K562 (cell line): Measurements from ENCODE around the gene LPAR5. TPM values are rescaled to one million over a fixed set of nuclear protein-coding genes. Genes with fewer than 3 reads are reported as not detected.

ENCODE experiments used
- BDP1 ChIP-seq: IDR thresholded peaks from 3 replicates; pipeline ENCODE4 v1.6.1; 2011; ENCODE audit not compliant: insufficient read length, insufficient read depth
- DNMT1 ChIP-seq: fragments of 450-650 bp; IDR thresholded peaks from 2 replicates; pipeline ENCODE4 v1.6.1; 2016; ENCODE audit warnings: antibody characterized with exemption, mild to moderate bottlenecking
- FIP1L1 ChIP-seq: fragments of 200-400 bp; formaldehyde crosslinking; IDR thresholded peaks from 2 replicates; pipeline ENCODE4 v1.6.1; 2018; ENCODE audit warnings: mild to moderate bottlenecking, low read depth, low read length; ENCODE audit not compliant: poor library complexity, severe bottlenecking
- ILK ChIP-seq: fragments of 450-650 bp; IDR thresholded peaks from 2 replicates; pipeline ENCODE4 v1.6.1; 2016; ENCODE audit warnings: missing genetic modification characterization, low read depth, mild to moderate bottlenecking, missing compliant biosample characterization, moderate library complexity, borderline replicate concordance
- MAFG ChIP-seq: fragments of 450-650 bp; conservative IDR thresholded peaks from 2 replicates; pipeline ENCODE4 v1.6.1; 2016; ENCODE audit warnings: missing genetic modification characterization, missing compliant biosample characterization
- MYNN ChIP-seq, 2 experiments: sonication (generic); formaldehyde crosslinking in 1 of 2; IDR thresholded peaks; 2 replicates each; pipeline versions ENCODE4 v1.5.0 to v1.6.1; 2016 to 2020; ENCODE audit warnings: antibody characterized with exemption in 1 of 2, missing genetic modification reagents in 1 of 2
- NFE2 ChIP-seq: IDR thresholded peaks from 2 replicates; pipeline ENCODE4 v1.6.1; 2014; ENCODE audit warnings: antibody characterized with exemption, low read depth
- POLR2AphosphoS5 ChIP-seq: IDR thresholded peaks from 2 replicates; pipeline ENCODE4 v1.6.1; 2011; ENCODE audit warnings: mild to moderate bottlenecking, low read depth, low read length, moderate library complexity; ENCODE audit not compliant: control insufficient read depth, insufficient read depth
- RBBP5 ChIP-seq: fragments of 200-600 bp; sonication (generic); IDR thresholded peaks from 2 replicates; pipeline ENCODE4 v1.6.1; 2012; ENCODE audit warnings: borderline replicate concordance, mild to moderate bottlenecking, low read length, control low read depth, inconsistent platforms; ENCODE audit not compliant: insufficient read depth, poor library complexity, severe bottlenecking
- TEAD4 ChIP-seq, 2 experiments: sonication (generic) in 1 of 2; formaldehyde crosslinking in 1 of 2; IDR thresholded peaks; 2 replicates each; pipeline versions ENCODE4 v1.6.1 to v1.8.0; 2012 to 2022; ENCODE audit warnings: borderline replicate concordance in 1 of 2, inconsistent platforms in 1 of 2, low read length in 1 of 2, mild to moderate bottlenecking in 1 of 2, missing genetic modification reagents in 1 of 2
- ZBED1 ChIP-seq: IDR thresholded peaks from 2 replicates; pipeline ENCODE4 v1.6.1; 2014
- ZNF174 ChIP-seq: fragments of 250-450 bp; sonication (Bioruptor Pico); IDR thresholded peaks from 2 replicates; pipeline ENCODE4 v1.4.0; 2020; ENCODE audit warnings: mild to moderate bottlenecking
- polyA plus RNA-seq, 8 experiments: library from polyadenylated mRNA; depleted of rRNA in 4 of 8; stranded (reverse) in 5 of 8; unstranded in 3 of 8; fragments of >200 nt; fragmentation: Nextera tagmentation in 2 of 8; fragmentation: Illumina TruSeq in 1 of 8; extraction: Ambion mirVana in 2 of 8; extraction: Trizol in 1 of 8; gene quantifications; 2 replicates each; pipeline versions ENCODE4 v1.2.1 to v1.2.3, GENCODE V29; 2011 to 2014; ENCODE audit warnings: inconsistent platforms in 1 of 8, missing spikeins in 1 of 8
- total RNA-seq, 7 experiments: library from RNA; depleted of rRNA in 6 of 7; stranded (reverse); fragments of >200 nt in 6 of 7; fragmentation: Illumina TruSeq in 2 of 7; extraction: Trizol in 2 of 7; gene quantifications; 2 replicates each; pipeline versions ENCODE4 v1.2.1 to v1.2.3, GENCODE V29; 2011 to 2021; ENCODE audit warnings: low replicate concordance in 1 of 7
- TF ChIP-seq, protein P1 (sequence below): sonication (generic); formaldehyde crosslinking; IDR thresholded peaks from 2 replicates; pipeline ENCODE4 v1.8.0; 2022; ENCODE audit warnings: mild to moderate bottlenecking, missing genetic modification reagents
- TF ChIP-seq, protein P2 (sequence below): IDR thresholded peaks from 2 replicates; pipeline ENCODE4 v1.6.1; 2014; ENCODE audit warnings: antibody characterized with exemption
- TF ChIP-seq, protein P3 (sequence below): fragments of 250-450 bp; sonication (Bioruptor Pico); IDR thresholded peaks from 2 replicates; pipeline ENCODE4 v1.5.0; 2021

The LPAR5 gene
- total and polyA plus RNA-seq, 9 of the 15 experiments (the other 6 are each of a cell fraction or from before 2014, with no cell fraction given), result 1.3 to 11.7 (median 3.6) TPM

DNA sequence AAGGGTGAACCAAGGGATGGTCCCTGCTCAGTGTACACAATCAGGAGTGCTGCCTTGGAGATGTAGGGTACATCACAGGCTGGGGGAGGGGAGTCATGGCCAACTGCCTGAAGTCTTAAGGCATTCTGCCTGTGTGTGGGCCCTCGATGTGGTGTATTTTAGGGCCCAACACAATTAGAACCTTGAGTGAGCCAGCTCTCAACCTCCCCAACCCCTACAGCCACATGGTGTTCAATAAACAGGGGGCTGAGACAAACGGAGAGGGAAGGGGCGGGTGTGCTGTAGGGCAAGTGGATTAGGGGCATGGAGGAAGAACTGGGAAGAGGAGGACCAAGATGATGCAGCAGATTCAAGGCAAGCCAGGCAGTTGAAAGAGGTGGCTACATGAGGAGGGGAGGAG is 20.0 kb downstream of the LPAR5 start (continued):
- TF ChIP-seq TEAD4 (IDR thresholded peaks at IDR 0.05; ENCODE audit: low read length) (no peak), TEAD4 (CRISPR knock-in tag; IDR thresholded peaks at IDR 0.05; ENCODE audit: borderline replicate concordance) (no peak), POLR2AphosphoS5 (no peak), MYNN (IDR thresholded peaks at IDR 0.05) (no peak), MYNN (CRISPR knock-in tag; IDR thresholded peaks at IDR 0.05) (no peak), ZNF174 (CRISPR knock-in tag) (no peak), RBBP5 (no peak), DNMT1 (no peak), FIP1L1 (no peak), ZBED1 (no peak), MAFG (tag) (0 out of 2 replicates have a peak, but pooled peaks have one; percentile 15), BDP1 (no peak), NFE2 (peak; percentile 76), ILK (tag) (no peak)
- TF ChIP-seq, protein P1, sequence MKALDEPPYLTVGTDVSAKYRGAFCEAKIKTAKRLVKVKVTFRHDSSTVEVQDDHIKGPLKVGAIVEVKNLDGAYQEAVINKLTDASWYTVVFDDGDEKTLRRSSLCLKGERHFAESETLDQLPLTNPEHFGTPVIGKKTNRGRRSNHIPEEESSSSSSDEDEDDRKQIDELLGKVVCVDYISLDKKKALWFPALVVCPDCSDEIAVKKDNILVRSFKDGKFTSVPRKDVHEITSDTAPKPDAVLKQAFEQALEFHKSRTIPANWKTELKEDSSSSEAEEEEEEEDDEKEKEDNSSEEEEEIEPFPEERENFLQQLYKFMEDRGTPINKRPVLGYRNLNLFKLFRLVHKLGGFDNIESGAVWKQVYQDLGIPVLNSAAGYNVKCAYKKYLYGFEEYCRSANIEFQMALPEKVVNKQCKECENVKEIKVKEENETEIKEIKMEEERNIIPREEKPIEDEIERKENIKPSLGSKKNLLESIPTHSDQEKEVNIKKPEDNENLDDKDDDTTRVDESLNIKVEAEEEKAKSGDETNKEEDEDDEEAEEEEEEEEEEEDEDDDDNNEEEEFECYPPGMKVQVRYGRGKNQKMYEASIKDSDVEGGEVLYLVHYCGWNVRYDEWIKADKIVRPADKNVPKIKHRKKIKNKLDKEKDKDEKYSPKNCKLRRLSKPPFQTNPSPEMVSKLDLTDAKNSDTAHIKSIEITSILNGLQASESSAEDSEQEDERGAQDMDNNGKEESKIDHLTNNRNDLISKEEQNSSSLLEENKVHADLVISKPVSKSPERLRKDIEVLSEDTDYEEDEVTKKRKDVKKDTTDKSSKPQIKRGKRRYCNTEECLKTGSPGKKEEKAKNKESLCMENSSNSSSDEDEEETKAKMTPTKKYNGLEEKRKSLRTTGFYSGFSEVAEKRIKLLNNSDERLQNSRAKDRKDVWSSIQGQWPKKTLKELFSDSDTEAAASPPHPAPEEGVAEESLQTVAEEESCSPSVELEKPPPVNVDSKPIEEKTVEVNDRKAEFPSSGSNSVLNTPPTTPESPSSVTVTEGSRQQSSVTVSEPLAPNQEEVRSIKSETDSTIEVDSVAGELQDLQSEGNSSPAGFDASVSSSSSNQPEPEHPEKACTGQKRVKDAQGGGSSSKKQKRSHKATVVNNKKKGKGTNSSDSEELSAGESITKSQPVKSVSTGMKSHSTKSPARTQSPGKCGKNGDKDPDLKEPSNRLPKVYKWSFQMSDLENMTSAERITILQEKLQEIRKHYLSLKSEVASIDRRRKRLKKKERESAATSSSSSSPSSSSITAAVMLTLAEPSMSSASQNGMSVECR (CRISPR knock-in tag), result no peak
- TF ChIP-seq, protein P2, sequence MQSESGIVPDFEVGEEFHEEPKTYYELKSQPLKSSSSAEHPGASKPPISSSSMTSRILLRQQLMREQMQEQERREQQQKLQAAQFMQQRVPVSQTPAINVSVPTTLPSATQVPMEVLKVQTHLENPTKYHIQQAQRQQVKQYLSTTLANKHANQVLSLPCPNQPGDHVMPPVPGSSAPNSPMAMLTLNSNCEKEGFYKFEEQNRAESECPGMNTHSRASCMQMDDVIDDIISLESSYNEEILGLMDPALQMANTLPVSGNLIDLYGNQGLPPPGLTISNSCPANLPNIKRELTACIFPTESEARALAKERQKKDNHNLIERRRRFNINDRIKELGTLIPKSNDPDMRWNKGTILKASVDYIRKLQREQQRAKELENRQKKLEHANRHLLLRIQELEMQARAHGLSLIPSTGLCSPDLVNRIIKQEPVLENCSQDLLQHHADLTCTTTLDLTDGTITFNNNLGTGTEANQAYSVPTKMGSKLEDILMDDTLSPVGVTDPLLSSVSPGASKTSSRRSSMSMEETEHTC, result no peak
- TF ChIP-seq, protein P3, sequence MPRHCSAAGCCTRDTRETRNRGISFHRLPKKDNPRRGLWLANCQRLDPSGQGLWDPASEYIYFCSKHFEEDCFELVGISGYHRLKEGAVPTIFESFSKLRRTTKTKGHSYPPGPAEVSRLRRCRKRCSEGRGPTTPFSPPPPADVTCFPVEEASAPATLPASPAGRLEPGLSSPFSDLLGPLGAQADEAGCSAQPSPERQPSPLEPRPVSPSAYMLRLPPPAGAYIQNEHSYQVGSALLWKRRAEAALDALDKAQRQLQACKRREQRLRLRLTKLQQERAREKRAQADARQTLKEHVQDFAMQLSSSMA (CRISPR knock-in tag), result no peak
